ENCODE measurements around the gene ESPL1. TPM values are rescaled to one million over a fixed set of nuclear protein-coding genes. Genes with fewer than 3 reads are reported as not detected.

ESPL1 gene
- total RNA-seq (2022; extraction: Qiagen RNA extraction; ENCODE audit: low read depth) = 10.5 to 24.6 TPM (median 22.1 TPM) in 5 replicates

GRCh38 chr12:53267999-53268629 is at the start of gene ESPL1:
TSS of gene ESPL1 (plus strand) at chr12:53268299. CDS start at chr12:53268767, 468 bp downstream.

GRCh38 chr12:53231921-53232645 is 36.0 kb upstream of the ESPL1 start, which contains the start of gene RARG:
TSS of gene RARG (minus strand) at chr12:53232209. CDS start at chr12:53227545, 4,664 bp downstream.

GRCh38 chr12:53295070-53295890 is 27.2 kb downstream of the ESPL1 start, which contains the start of gene PFDN5:
TSS of gene PFDN5 (plus strand) at chr12:53295542. CDS start at chr12:53295568, 26 bp downstream.

GRCh38 chr12:53299454-53300180 is 31.5 kb downstream of the ESPL1 start, which contains the start of gene MYG1:
TSS of gene MYG1 (plus strand) at chr12:53299695. CDS start at chr12:53299738, 43 bp downstream.

GRCh38 chr12:53336181-53336681 is 68.1 kb downstream of the ESPL1 start, which contains the start of gene SP7:
TSS of gene SP7 (minus strand) at chr12:53336354. CDS start at chr12:53335646, 708 bp downstream.

Other genes with a start within 250 kb of the ESPL1 start
- 26.9 to 52.9 TPM (median 44.2 TPM) in 5 replicates for gene TNS2, start 218.2 kb upstream of the ESPL1 start, total RNA-seq (2022; extraction: Qiagen RNA extraction; ENCODE audit: low read depth)
- 25.6 to 40.9 TPM (median 38.3 TPM) in 5 replicates for gene SPRYD3, start 188.9 kb upstream of the ESPL1 start, total RNA-seq (2022; extraction: Qiagen RNA extraction; ENCODE audit: low read depth)
- 122 to 254 TPM (median 227 TPM) in 5 replicates for gene IGFBP6, start 170.6 kb upstream of the ESPL1 start, total RNA-seq (2022; extraction: Qiagen RNA extraction; ENCODE audit: low read depth)
- 0.14 to 0.75 TPM (median 0.23 TPM) in 5 replicates for gene SOAT2, start 164.8 kb upstream of the ESPL1 start, total RNA-seq (2022; extraction: Qiagen RNA extraction; ENCODE audit: low read depth)
- 14.2 to 19.0 TPM (median 15.8 TPM) in 5 replicates for gene ZNF740, start 87.6 kb upstream of the ESPL1 start, total RNA-seq (2022; extraction: Qiagen RNA extraction; ENCODE audit: low read depth)
- 3.1 to 10.9 TPM (median 7.6 TPM) in 5 replicates for gene CSAD, start 87.4 kb upstream of the ESPL1 start, total RNA-seq (2022; extraction: Qiagen RNA extraction; ENCODE audit: low read depth)
- 0.35 to 0.95 TPM (median 0.41 TPM) in 5 replicates for gene ITGB7, start 61.0 kb upstream of the ESPL1 start, total RNA-seq (2022; extraction: Qiagen RNA extraction; ENCODE audit: low read depth)
- gene RARG, start 36.1 kb upstream of the ESPL1 start, total RNA-seq (2022; extraction: Qiagen RNA extraction; ENCODE audit: low read depth) = 19.7 to 30.7 TPM (median 29.4 TPM) in 5 replicates
- 459 to 605 TPM (median 496 TPM) in 5 replicates for gene PFDN5, start 27.2 kb downstream of the ESPL1 start, total RNA-seq (2022; extraction: Qiagen RNA extraction; ENCODE audit: low read depth)
- 66.3 to 92.7 TPM (median 86.6 TPM) in 5 replicates for gene MYG1, start 31.4 kb downstream of the ESPL1 start, total RNA-seq (2022; extraction: Qiagen RNA extraction; ENCODE audit: low read depth)
- 66.2 to 81.3 TPM (median 77.4 TPM) in 5 replicates for gene AAAS, start 53.3 kb downstream of the ESPL1 start, total RNA-seq (2022; extraction: Qiagen RNA extraction; ENCODE audit: low read depth)
- gene SP7, start 68.1 kb downstream of the ESPL1 start, total RNA-seq (2022; extraction: Qiagen RNA extraction; ENCODE audit: low read depth) = not detected in 5 replicates
- 16.9 to 28.2 TPM (median 22.8 TPM) in 5 replicates for gene SP1, start 111.9 kb downstream of the ESPL1 start, total RNA-seq (2022; extraction: Qiagen RNA extraction; ENCODE audit: low read depth)
- gene AMHR2, start 155.6 kb downstream of the ESPL1 start, total RNA-seq (2022; extraction: Qiagen RNA extraction; ENCODE audit: low read depth) = 0.88 to 2.1 TPM (median 1.3 TPM) in 5 replicates
- gene PRR13, start 173.4 kb downstream of the ESPL1 start, total RNA-seq (2022; extraction: Qiagen RNA extraction; ENCODE audit: low read depth) = 282 to 366 TPM (median 357 TPM) in 5 replicates
- 612 to 699 TPM (median 657 TPM) in 5 replicates for gene PCBP2, start 183.8 kb downstream of the ESPL1 start, total RNA-seq (2022; extraction: Qiagen RNA extraction; ENCODE audit: low read depth)
- gene MAP3K12, start 231.2 kb downstream of the ESPL1 start, total RNA-seq (2022; extraction: Qiagen RNA extraction; ENCODE audit: low read depth) = 6.7 to 19.4 TPM (median 16.0 TPM) in 5 replicates
- 35.6 to 63.5 TPM (median 55.9 TPM) in 5 replicates for gene TARBP2, start 233.0 kb downstream of the ESPL1 start, total RNA-seq (2022; extraction: Qiagen RNA extraction; ENCODE audit: low read depth)
- not detected in 5 replicates for gene NPFF, start 239.2 kb downstream of the ESPL1 start, total RNA-seq (2022; extraction: Qiagen RNA extraction; ENCODE audit: low read depth)